GM21528 (cell line): ENCODE data around the gene DROSHA.
"Not testable (repeated sequence)": the region's sequence is repeated elsewhere in the genome, so short reads cannot be mapped to it uniquely, and the experiment has no call there.

Experiments used
- ATAC-seq: cut with Tn5 transposase; IDR thresholded peaks from one replicate; pipeline ENCODE4 v1.9.1; 2021; ENCODE audit warnings: mild to moderate bottlenecking, moderate library complexity; ENCODE audit not compliant: unreplicated experiment, low FRiP score

The DROSHA gene

GRCh38 chr5:31427724-31428309 is 104.1 kb downstream of the DROSHA start:
- ATAC-seq = no peak

- no peak for ATAC-seq
Observed at GRCh38 chr5:31427013-31427723, 104.7 kb downstream of the DROSHA start.

GRCh38 chr5:31421806-31422586 is 109.9 kb downstream of the DROSHA start:
- no peak for ATAC-seq

GRCh38 chr5:31417512-31417911 is 114.4 kb downstream of the DROSHA start:
- no peak for ATAC-seq

GRCh38 chr5:31416547-31416946 is 115.3 kb downstream of the DROSHA start:
- ATAC-seq = no peak

- no peak for ATAC-seq
Observed at GRCh38 chr5:31415960-31416359, 115.9 kb downstream of the DROSHA start.

GRCh38 chr5:31415009-31415923 is 116.6 kb downstream of the DROSHA start:
- no peak for ATAC-seq

GRCh38 chr5:31413030-31413812 is 118.7 kb downstream of the DROSHA start:
- no peak for ATAC-seq

GRCh38 chr5:31412324-31412723 is 119.6 kb downstream of the DROSHA start:
- ATAC-seq = no peak

GRCh38 chr5:31410089-31410488 is 121.8 kb downstream of the DROSHA start:
- ATAC-seq = no peak

- no peak for ATAC-seq
Observed at GRCh38 chr5:31408814-31409213, 123.1 kb downstream of the DROSHA start.

GRCh38 chr5:31407921-31408693 is 123.8 kb downstream of the DROSHA start:
- ATAC-seq = no peak

GRCh38 chr5:31404325-31404724 is 127.6 kb downstream of the DROSHA start:
- ATAC-seq = no peak

GRCh38 chr5:31401691-31402090 is 130.2 kb downstream of the DROSHA start:
- ATAC-seq = no peak

- no peak for ATAC-seq
Observed at GRCh38 chr5:31397926-31398557, 133.9 kb downstream of the DROSHA start.

GRCh38 chr5:31396611-31397295 is 135.1 kb downstream of the DROSHA start:
- no peak for ATAC-seq

GRCh38 chr5:31395450-31396045 is 136.3 kb downstream of the DROSHA start:
- ATAC-seq = not testable (repeated sequence)

GRCh38 chr5:31393126-31393525 is 138.8 kb downstream of the DROSHA start:
- no peak for ATAC-seq
